Cerebellar cortex (tissue), 1 donor: ENCODE data around the gene CDK16.
A peak's percentile ranks its signal among the peaks of the same experiment; 100 is the strongest.

ENCODE experiments used
- DNase-seq: peaks from one replicate; pipeline ENCODE4 v3.0.0-alpha.2; 2015; ENCODE audit warnings: low spot score

The CDK16 gene

GRCh38 chrX:47186096-47186740 lies 32.3 kb upstream of the CDK16 start:
- no peak for DNase-seq

- peak; percentile 29 for DNase-seq
These were observed 31.3 kb upstream of the CDK16 start for GRCh38 chrX:47187106-47187677.

- no peak for DNase-seq
These were observed 28.6 kb upstream of the CDK16 start for GRCh38 chrX:47189906-47190305.

- DNase-seq = peak; percentile 93
These were observed 27.8 kb upstream of the CDK16 start for GRCh38 chrX:47190445-47191269.

- DNase-seq = no peak
These were observed 27.1 kb upstream of the CDK16 start for GRCh38 chrX:47191331-47191730.

GRCh38 chrX:47191806-47192401 lies 26.6 kb upstream of the CDK16 start:
- DNase-seq = no peak

GRCh38 chrX:47193475-47194193 lies 24.8 kb upstream of the CDK16 start, which contains the start of gene UBA1:
TSS of gene UBA1 (plus strand) at chrX:47193829. CDS start at chrX:47198803, 4,974 bp downstream.
- DNase-seq = peak; percentile 95

GRCh38 chrX:47194194-47194787 lies 24.2 kb upstream of the CDK16 start:
- DNase-seq = no peak

- DNase-seq = no peak
These were observed 22.4 kb upstream of the CDK16 start for GRCh38 chrX:47196098-47196497.

GRCh38 chrX:47197526-47197925 lies 21.0 kb upstream of the CDK16 start:
- no peak for DNase-seq

- no peak for DNase-seq
These were observed 20.3 kb upstream of the CDK16 start for GRCh38 chrX:47198026-47198686.

- DNase-seq = no peak
These were observed 19.8 kb upstream of the CDK16 start for GRCh38 chrX:47198687-47199080.

- no peak for DNase-seq
These were observed 19.2 kb upstream of the CDK16 start for GRCh38 chrX:47199286-47199685.

- no peak for DNase-seq
These were observed 17.9 kb upstream of the CDK16 start for GRCh38 chrX:47200385-47201150.

GRCh38 chrX:47201345-47201944 lies 17.0 kb upstream of the CDK16 start:
- no peak for DNase-seq

- no peak for DNase-seq
These were observed 16.2 kb upstream of the CDK16 start for GRCh38 chrX:47202316-47202715.

- no peak for DNase-seq
These were observed 15.6 kb upstream of the CDK16 start for GRCh38 chrX:47202877-47203276.

- DNase-seq = peak; percentile 51
These were observed 13.5 kb upstream of the CDK16 start for GRCh38 chrX:47204970-47205369.

GRCh38 chrX:47206316-47206715 lies 12.2 kb upstream of the CDK16 start:
- DNase-seq = no peak

- DNase-seq = no peak
These were observed 10.4 kb upstream of the CDK16 start for GRCh38 chrX:47208108-47208507.
